ENCODE data around the gene PRPH. TPM values are rescaled to one million over a fixed set of nuclear protein-coding genes. Genes with fewer than 3 reads are reported as not detected.
A peak's percentile ranks its signal among the peaks of the same experiment; 100 is the strongest.

Gene PRPH
- total RNA-seq, 4 donors from 2014 or later: 1.1 to 1.5 TPM; not detected in 2

GRCh38 chr12:49342066-49342913 is 47.3 kb downstream of the PRPH start:
- H3K27me3 ChIP-seq: peaks cover 52% of the 10 kb centered on the region
- WGBS: 2% methylated on average over 28 of the region's 58 CpGs
- H3K4me3 ChIP-seq: peak overlapping the region; percentile 47
- DNase-seq (ENCODE audit: low spot score in 2 of 2): peak; percentile 82 to 85
- no peak overlapping the region for H3K27ac ChIP-seq
- no peaks in the 10 kb centered on the region for H3K36me3 ChIP-seq
- no peak for TF ChIP-seq POLR2AphosphoS5 (IDR thresholded peaks at IDR 0.05)
- TF ChIP-seq, protein P1, sequence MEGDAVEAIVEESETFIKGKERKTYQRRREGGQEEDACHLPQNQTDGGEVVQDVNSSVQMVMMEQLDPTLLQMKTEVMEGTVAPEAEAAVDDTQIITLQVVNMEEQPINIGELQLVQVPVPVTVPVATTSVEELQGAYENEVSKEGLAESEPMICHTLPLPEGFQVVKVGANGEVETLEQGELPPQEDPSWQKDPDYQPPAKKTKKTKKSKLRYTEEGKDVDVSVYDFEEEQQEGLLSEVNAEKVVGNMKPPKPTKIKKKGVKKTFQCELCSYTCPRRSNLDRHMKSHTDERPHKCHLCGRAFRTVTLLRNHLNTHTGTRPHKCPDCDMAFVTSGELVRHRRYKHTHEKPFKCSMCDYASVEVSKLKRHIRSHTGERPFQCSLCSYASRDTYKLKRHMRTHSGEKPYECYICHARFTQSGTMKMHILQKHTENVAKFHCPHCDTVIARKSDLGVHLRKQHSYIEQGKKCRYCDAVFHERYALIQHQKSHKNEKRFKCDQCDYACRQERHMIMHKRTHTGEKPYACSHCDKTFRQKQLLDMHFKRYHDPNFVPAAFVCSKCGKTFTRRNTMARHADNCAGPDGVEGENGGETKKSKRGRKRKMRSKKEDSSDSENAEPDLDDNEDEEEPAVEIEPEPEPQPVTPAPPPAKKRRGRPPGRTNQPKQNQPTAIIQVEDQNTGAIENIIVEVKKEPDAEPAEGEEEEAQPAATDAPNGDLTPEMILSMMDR (IDR thresholded peaks at IDR 0.05): peak; percentile 50 to 89
- peaks cover 46% of the 10 kb centered on the region for H3K4me1 ChIP-seq
- H3K9me3 ChIP-seq: no peaks in the 10 kb centered on the region

GRCh38 chr12:49342914-49343731 is 48.2 kb downstream of the PRPH start:
- Histone ChIP-seq H3K36me3 (no peaks in the 10 kb centered on the region), H3K27me3 (peaks cover 54% of the 10 kb centered on the region), H3K27ac (no peak overlapping the region), H3K4me3 (peak overlapping the region; percentile 47), H3K9me3 (no peaks in the 10 kb centered on the region), H3K4me1 (peaks cover 52% of the 10 kb centered on the region)
- no peak for TF ChIP-seq POLR2AphosphoS5 (IDR thresholded peaks at IDR 0.05)
- no peak for TF ChIP-seq EP300 (IDR thresholded peaks at IDR 0.05)
- TF ChIP-seq, protein P1 (IDR thresholded peaks at IDR 0.05): no peak
- TF ChIP-seq POLR2A (IDR thresholded peaks at IDR 0.05): no peak
- DNase-seq (ENCODE audit: low spot score in 2 of 2): peak in 1 of 2 donors; percentile 63
- 6% methylated on average over 21 of the region's 33 CpGs for WGBS

DNA sequence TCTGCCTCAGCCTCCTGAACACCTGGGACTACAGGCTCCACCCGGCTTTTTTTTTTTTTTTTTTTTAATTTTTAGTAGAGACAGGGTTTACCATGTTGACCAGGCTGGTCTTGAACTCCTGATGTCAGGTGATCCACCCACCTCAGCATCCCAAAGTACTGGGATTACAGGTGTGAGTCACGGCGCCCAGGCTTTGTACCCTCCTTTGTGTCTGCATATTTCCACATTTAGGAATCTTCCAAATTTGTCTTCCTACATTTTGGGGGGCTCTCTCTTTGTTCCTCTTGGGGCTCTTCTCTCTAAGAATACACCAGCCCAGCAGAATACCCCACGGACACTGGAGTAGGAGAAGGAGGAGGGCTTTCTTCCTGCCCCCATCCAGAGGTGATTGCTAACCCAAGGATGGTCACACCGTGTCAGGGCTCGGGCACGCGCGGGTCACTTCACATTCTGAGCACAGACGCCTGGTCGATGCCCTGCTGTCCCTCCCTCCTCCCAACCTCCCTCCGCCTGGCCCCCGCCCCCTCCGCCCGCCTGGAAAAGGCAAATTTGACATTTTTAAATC is 49.6 kb downstream of the PRPH start:
- peaks cover 53% of the 10 kb centered on the region for H3K4me1 ChIP-seq
- TF ChIP-seq POLR2AphosphoS5 (IDR thresholded peaks at IDR 0.05): no peak
- no peak for TF ChIP-seq POLR2A (IDR thresholded peaks at IDR 0.05)
- TF ChIP-seq, protein P1 (IDR thresholded peaks at IDR 0.05): no peak
- TF ChIP-seq EP300 (IDR thresholded peaks at IDR 0.05): no peak
- H3K27ac ChIP-seq: no peak overlapping the region
- WGBS: 41% methylated on average over 15 of the region's 15 CpGs
- no peaks in the 10 kb centered on the region for H3K9me3 ChIP-seq
- H3K27me3 ChIP-seq: peaks cover 68% of the 10 kb centered on the region
- H3K4me3 ChIP-seq: peak overlapping the region; percentile 51
- DNase-seq (ENCODE audit: low spot score in 2 of 2): peak; percentile 57 to 58
- no peaks in the 10 kb centered on the region for H3K36me3 ChIP-seq

GRCh38 chr12:49345051-49345824 is 50.3 kb downstream of the PRPH start:
- WGBS: 1% methylated on average over 12 of the region's 70 CpGs
- TF ChIP-seq POLR2AphosphoS5 (IDR thresholded peaks at IDR 0.05) (no peak), POLR2A (IDR thresholded peaks at IDR 0.05) (no peak), EP300 (IDR thresholded peaks at IDR 0.05) (no peak)
- TF ChIP-seq, protein P1 (IDR thresholded peaks at IDR 0.05): no peak
- no peak for DNase-seq (ENCODE audit: low spot score in 2 of 2)
- Histone ChIP-seq H3K9me3 (no peaks in the 10 kb centered on the region), H3K27me3 (peaks cover 69% of the 10 kb centered on the region), H3K36me3 (no peaks in the 10 kb centered on the region), H3K27ac (no peak overlapping the region), H3K4me1 (peaks cover 53% of the 10 kb centered on the region), H3K4me3 (peak overlapping the region; percentile 51)

All from suprapubic skin (tissue), 4 donors.